IgD-negative memory B cell (primary cell): ENCODE results near the gene FBLN2. TPM values are rescaled to one million over a fixed set of nuclear protein-coding genes. Genes with fewer than 3 reads are reported as not detected.

Experiments used
- H3K27ac Mint-ChIP-seq, 3 donors: one replicate each; pipeline ENCODE4 v1.8.0; 2020 to 2022; ENCODE audit warnings: mild to moderate bottlenecking in 3 of 3, mixed read lengths in 3 of 3, moderate library complexity in 1 of 3
- H3K27me3 Mint-ChIP-seq: one replicate; pipeline ENCODE4 v1.8.0; 2021; ENCODE audit warnings: mixed read lengths
- H3K36me3 Mint-ChIP-seq: one replicate; pipeline ENCODE4 v1.8.0; 2020; ENCODE audit warnings: mild to moderate bottlenecking, mixed read lengths
- H3K4me1 Mint-ChIP-seq, 3 donors: one replicate each; pipeline ENCODE4 v1.8.0; 2020 to 2022; ENCODE audit warnings: mixed read lengths in 3 of 3, mild to moderate bottlenecking in 1 of 3
- H3K4me3 Mint-ChIP-seq, 4 donors: one replicate each; pipeline ENCODE4 v1.8.0; 2020 to 2022; ENCODE audit warnings: mild to moderate bottlenecking in 4 of 4, mixed read lengths in 4 of 4, moderate library complexity in 3 of 4
- H3K9me3 Mint-ChIP-seq, 3 donors: one replicate each; pipeline ENCODE4 v1.8.0; 2020 to 2021; ENCODE audit warnings: mixed read lengths in 3 of 3, mild to moderate bottlenecking in 1 of 3
- polyA plus RNA-seq: library from polyadenylated mRNA; unstranded; fragments of 300-500 nt; fragmentation: Illumina TruSeq; gene quantifications from one replicate; pipeline ENCODE4 v1.2.3, GENCODE V29; 2021

FBLN2 gene
- polyA plus RNA-seq, 1 donor from 2014 or later: 4.4 TPM

- H3K27ac Mint-ChIP-seq: no peak overlapping the region
- no peaks in the 10 kb centered on the region for H3K4me1 Mint-ChIP-seq
- H3K4me3 Mint-ChIP-seq: no peak overlapping the region
- no peaks in the 10 kb centered on the region for H3K36me3 Mint-ChIP-seq
- H3K27me3 Mint-ChIP-seq: peaks cover 2% of the 10 kb centered on the region
- no peaks in the 10 kb centered on the region for H3K9me3 Mint-ChIP-seq
Measured at GRCh38 chr3:13637953-13638352, 89.0 kb downstream of the FBLN2 start.

GRCh38 chr3:13638927-13639326 is 90.0 kb downstream of the FBLN2 start:
- Mint-ChIP-seq H3K9me3 (no peaks in the 10 kb centered on the region), H3K4me3 (no peak overlapping the region), H3K27ac (no peak overlapping the region), H3K27me3 (peaks cover 2% of the 10 kb centered on the region), H3K4me1 (no peaks in the 10 kb centered on the region), H3K36me3 (no peaks in the 10 kb centered on the region)

- Mint-ChIP-seq H3K36me3 (no peaks in the 10 kb centered on the region), H3K27ac (no peak overlapping the region), H3K27me3 (peaks cover 17% of the 10 kb centered on the region), H3K9me3 (no peaks in the 10 kb centered on the region), H3K4me1 (peaks cover 0 to 5% (median 4%) of the 10 kb centered on the region in 3 donors), H3K4me3 (no peak overlapping the region)
Measured at GRCh38 chr3:13642597-13642996, 93.7 kb downstream of the FBLN2 start.

GRCh38 chr3:13644341-13645117 is 95.6 kb downstream of the FBLN2 start:
- H3K27me3 Mint-ChIP-seq: peaks cover 25% of the 10 kb centered on the region
- peaks cover 3 to 10% (median 8%) of the 10 kb centered on the region in 3 donors for H3K4me1 Mint-ChIP-seq

GRCh38 chr3:13645801-13646637 is 97.1 kb downstream of the FBLN2 start:
- Mint-ChIP-seq H3K4me3 (no peak overlapping the region), H3K9me3 (no peaks in the 10 kb centered on the region), H3K4me1 (peaks cover 8 to 11% (median 10%) of the 10 kb centered on the region in 3 donors), H3K27ac (no peak overlapping the region), H3K36me3 (no peaks in the 10 kb centered on the region), H3K27me3 (peaks cover 26% of the 10 kb centered on the region)

More at GRCh38 chr3:13644341-13645117, 95.6 kb downstream of the FBLN2 start:
- no peaks in the 10 kb centered on the region for H3K36me3 Mint-ChIP-seq
- H3K9me3 Mint-ChIP-seq: no peaks in the 10 kb centered on the region
- H3K27ac Mint-ChIP-seq: no peak overlapping the region
- H3K4me3 Mint-ChIP-seq: no peak overlapping the region

GRCh38 chr3:13647298-13648059 is 98.6 kb downstream of the FBLN2 start:
- peaks cover 8 to 11% (median 10%) of the 10 kb centered on the region in 3 donors for H3K4me1 Mint-ChIP-seq
- no peak overlapping the region for H3K27ac Mint-ChIP-seq
- no peak overlapping the region for H3K4me3 Mint-ChIP-seq

GRCh38 chr3:13648060-13649001 is 99.4 kb downstream of the FBLN2 start:
- peak overlapping the region in 1 of 3 donors; percentile 71 for H3K27ac Mint-ChIP-seq
- no peaks in the 10 kb centered on the region for H3K36me3 Mint-ChIP-seq
- peaks cover 35% of the 10 kb centered on the region for H3K27me3 Mint-ChIP-seq
- H3K9me3 Mint-ChIP-seq: no peaks in the 10 kb centered on the region
- peaks cover 8 to 11% (median 10%) of the 10 kb centered on the region in 3 donors for H3K4me1 Mint-ChIP-seq
- H3K4me3 Mint-ChIP-seq: peak overlapping the region in 2 of 4 donors; percentile 14 to 82

More at GRCh38 chr3:13647298-13648059, 98.6 kb downstream of the FBLN2 start:
- Mint-ChIP-seq H3K36me3 (no peaks in the 10 kb centered on the region), H3K9me3 (no peaks in the 10 kb centered on the region), H3K27me3 (peaks cover 34% of the 10 kb centered on the region)

GRCh38 chr3:13650210-13651056 is 101.5 kb downstream of the FBLN2 start:
- Mint-ChIP-seq H3K9me3 (no peaks in the 10 kb centered on the region), H3K4me1 (peaks cover 8 to 11% (median 10%) of the 10 kb centered on the region in 3 donors), H3K36me3 (no peaks in the 10 kb centered on the region), H3K27me3 (peaks cover 43% of the 10 kb centered on the region), H3K4me3 (peak overlapping the region in 2 of 4 donors; percentile 45 to 71), H3K27ac (peak overlapping the region in 1 of 3 donors; percentile 88)

- Mint-ChIP-seq H3K4me3 (no peak overlapping the region), H3K36me3 (no peaks in the 10 kb centered on the region), H3K4me1 (peaks cover 8 to 11% (median 10%) of the 10 kb centered on the region in 3 donors), H3K27me3 (peaks cover 44% of the 10 kb centered on the region), H3K9me3 (no peaks in the 10 kb centered on the region), H3K27ac (no peak overlapping the region)
Measured at GRCh38 chr3:13651057-13651400, 102.1 kb downstream of the FBLN2 start.

GRCh38 chr3:13651775-13652428 is 103.0 kb downstream of the FBLN2 start:
- Mint-ChIP-seq H3K4me1 (peaks cover 8 to 11% (median 10%) of the 10 kb centered on the region in 3 donors), H3K4me3 (no peak overlapping the region), H3K27me3 (peaks cover 46% of the 10 kb centered on the region), H3K9me3 (no peaks in the 10 kb centered on the region), H3K36me3 (no peaks in the 10 kb centered on the region), H3K27ac (peak overlapping the region in 1 of 3 donors; percentile 23)

GRCh38 chr3:13652728-13653127 is 103.8 kb downstream of the FBLN2 start:
- Mint-ChIP-seq H3K27ac (no peak overlapping the region), H3K4me1 (peaks cover 5 to 11% (median 9%) of the 10 kb centered on the region in 3 donors), H3K36me3 (no peaks in the 10 kb centered on the region), H3K27me3 (peaks cover 47% of the 10 kb centered on the region), H3K9me3 (no peaks in the 10 kb centered on the region), H3K4me3 (peak overlapping the region in 1 of 4 donors; percentile 47)

GRCh38 chr3:13653631-13654279 is 104.8 kb downstream of the FBLN2 start:
- no peak overlapping the region for H3K27ac Mint-ChIP-seq
- H3K4me1 Mint-ChIP-seq: peaks cover 0 to 9% (median 6%) of the 10 kb centered on the region in 3 donors
- H3K27me3 Mint-ChIP-seq: peaks cover 44% of the 10 kb centered on the region
- no peaks in the 10 kb centered on the region for H3K36me3 Mint-ChIP-seq
- peak overlapping the region in 1 of 4 donors; percentile 49 for H3K4me3 Mint-ChIP-seq
- no peaks in the 10 kb centered on the region for H3K9me3 Mint-ChIP-seq
